H1 (cell line): ENCODE measurements around the gene NME8. TPM values are rescaled to one million over a fixed set of nuclear protein-coding genes. Genes with fewer than 3 reads are reported as not detected.

Experiments
- HDAC2 ChIP-seq, 2 experiments: fragments of 300-600 bp in 1 of 2; sonication (generic) in 1 of 2; IDR thresholded peaks; 2 replicates each; pipeline ENCODE4 v1.6.1; 2011 to 2012; ENCODE audit warnings: low read depth in 2 of 2, low read length in 2 of 2, mild to moderate bottlenecking in 2 of 2, moderate library complexity in 2 of 2, borderline replicate concordance in 1 of 2, inconsistent platforms in 1 of 2
- KDM1A ChIP-seq: fragments of 200-600, 300-600 bp; sonication (generic); IDR thresholded peaks from 2 replicates; pipeline ENCODE4 v1.7.1; 2016; ENCODE audit warnings: mild to moderate bottlenecking, low read length, borderline replicate concordance
- RAD21 ChIP-seq, 2 experiments: IDR thresholded peaks in 1 of 2; conservative IDR thresholded peaks in 1 of 2; 2 replicates each; pipeline ENCODE4 v1.6.1; 2011; ENCODE audit warnings: low read depth in 2 of 2, low read length in 2 of 2, improper control_type of control experiment in 1 of 2, inconsistent platforms in 1 of 2, mild to moderate bottlenecking in 1 of 2, moderate library complexity in 1 of 2
- SIN3A ChIP-seq, 2 experiments: IDR thresholded peaks in 1 of 2; conservative IDR thresholded peaks in 1 of 2; 2 replicates each; pipeline ENCODE4 v1.6.1; 2011 to 2012; ENCODE audit warnings: low read length in 2 of 2, improper control_type of control experiment in 1 of 2, low read depth in 1 of 2, mild to moderate bottlenecking in 1 of 2
- TCF12 ChIP-seq: IDR thresholded peaks from 2 replicates; pipeline ENCODE4 v1.6.1; 2011; ENCODE audit warnings: low read depth, mild to moderate bottlenecking, low read length
- polyA plus RNA-seq, 7 experiments: library from polyadenylated mRNA; depleted of rRNA in 3 of 7; stranded (reverse) in 5 of 7; unstranded in 2 of 7; fragments of >200 nt in 5 of 7; fragments of 200-250 nt in 2 of 7; gene quantifications; 1 replicate in 5 of 7; 2 replicates in 1 of 7; 4 replicates in 1 of 7; pipeline versions ENCODE4 v1.2.1 to v1.2.3, GENCODE V29; 2011 to 2013; ENCODE audit warnings: missing spikeins in 2 of 7, mixed read lengths in 2 of 7
- total RNA-seq: library from RNA; stranded (reverse); fragmentation: NEBNext Ultra II Directional; extraction: Animal tissue kit (Norgen Biotek cat#: 25700); gene quantifications from 2 replicates; pipeline ENCODE4 v1.2.1, GENCODE V29; 2021

NME8 gene
- total and polyA plus RNA-seq, 2 of the 8 experiments (the other 6 are each of a cell fraction or from before 2014, with no cell fraction given): 0.22 to 0.44 TPM

DNA sequence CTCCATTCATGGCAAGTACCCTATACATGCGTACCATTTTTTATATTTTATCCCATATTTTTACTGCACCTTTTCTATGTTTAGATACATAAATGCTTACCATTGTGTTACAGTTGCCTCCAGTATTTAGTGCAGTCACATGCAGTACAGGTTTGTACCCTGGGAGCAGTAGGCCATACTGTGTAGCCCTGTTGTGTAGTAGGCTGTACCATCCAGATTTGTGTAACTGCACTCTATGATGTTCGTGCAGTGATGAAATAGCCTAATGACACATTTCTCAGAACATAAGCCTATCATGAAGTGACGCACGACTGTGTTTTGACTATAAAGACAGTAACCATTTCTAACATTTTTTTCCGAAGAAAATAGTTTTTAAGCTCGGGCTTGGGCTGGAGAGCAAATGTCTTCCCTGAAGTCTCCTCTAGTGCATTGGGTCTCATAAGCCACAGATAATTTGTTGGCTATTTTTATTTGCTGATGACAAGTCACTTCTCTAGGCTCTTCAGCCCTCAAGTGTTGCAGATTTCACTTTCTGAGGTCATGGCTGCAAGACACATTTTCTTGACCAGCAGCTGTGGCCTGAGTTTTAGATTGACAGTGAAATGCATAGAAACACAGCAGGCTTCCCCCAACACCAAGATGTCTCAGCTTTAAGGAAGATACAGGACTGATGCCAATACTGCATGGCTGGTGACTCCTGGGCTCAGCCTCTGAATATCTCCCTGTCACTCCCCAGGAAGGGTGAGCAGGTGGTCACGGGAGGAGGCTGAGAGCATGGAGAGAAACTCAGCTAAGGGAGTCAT lies 98.9 kb downstream of the NME8 start (continued):
- no peak for TF ChIP-seq TCF12
- no peak for TF ChIP-seq KDM1A
- TF ChIP-seq SIN3A (conservative IDR thresholded peaks at IDR 0.05 in 1 of 2, IDR thresholded peaks at IDR 0.05 in 1 of 2; ENCODE audit: low read depth in 1 of 2, low read length in 2 of 2): no peak
- no peak for TF ChIP-seq RAD21 (IDR thresholded peaks at IDR 0.05 in 1 of 2, conservative IDR thresholded peaks at IDR 0.05 in 1 of 2; ENCODE audit: low read depth in 2 of 2, low read length in 2 of 2)
- no peak for TF ChIP-seq HDAC2 (IDR thresholded peaks at IDR 0.05; ENCODE audit: borderline replicate concordance in 1 of 2, low read depth in 2 of 2, low read length in 2 of 2)
- TF ChIP-seq, all 59 proteins: peak for 0
